ENCODE measurements around the gene LAMA2. TPM values are rescaled to one million over a fixed set of nuclear protein-coding genes. Genes with fewer than 3 reads are reported as not detected.

The LAMA2 gene
- total and polyA plus RNA-seq, 10 donors, result 0.83 to 66.6 (median 18.8) TPM

DNA sequence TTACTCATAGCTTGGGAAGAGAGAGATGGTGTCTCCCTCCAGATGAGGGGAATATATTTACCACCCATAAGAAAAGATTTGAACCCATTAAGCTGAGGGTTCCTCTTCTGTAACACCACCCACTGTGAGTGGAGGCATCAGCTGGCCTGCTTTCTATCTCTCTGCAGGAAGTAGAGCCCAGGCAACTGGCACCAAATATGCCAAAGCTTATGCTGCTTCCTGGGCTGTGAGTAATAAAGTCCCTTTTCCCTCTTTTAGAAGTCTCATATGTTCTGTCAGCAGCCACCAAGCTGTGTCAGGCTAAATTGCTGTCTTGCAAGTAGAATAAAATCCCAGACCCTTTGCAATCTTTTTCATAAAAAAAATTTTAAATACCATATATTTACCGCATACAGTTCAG, 241.4 kb downstream of the LAMA2 start:
- Histone ChIP-seq H3K4me3 (no peak overlapping the region), H3K27ac (no peak overlapping the region), H3K4me1 (no peaks in the 10 kb centered on the region), H3K27me3 (replicated peaks in 1 of 7) (no peaks in the 10 kb centered on the region), H3K9me3 (no peaks in the 10 kb centered on the region), H3K36me3 (no peaks in the 10 kb centered on the region)
- DNase-seq, result no peak
- TF ChIP-seq POLR2AphosphoS5 (IDR thresholded peaks at IDR 0.05) (no peak), POLR2A (IDR thresholded peaks at IDR 0.05) (no peak)
- TF ChIP-seq, protein P1, sequence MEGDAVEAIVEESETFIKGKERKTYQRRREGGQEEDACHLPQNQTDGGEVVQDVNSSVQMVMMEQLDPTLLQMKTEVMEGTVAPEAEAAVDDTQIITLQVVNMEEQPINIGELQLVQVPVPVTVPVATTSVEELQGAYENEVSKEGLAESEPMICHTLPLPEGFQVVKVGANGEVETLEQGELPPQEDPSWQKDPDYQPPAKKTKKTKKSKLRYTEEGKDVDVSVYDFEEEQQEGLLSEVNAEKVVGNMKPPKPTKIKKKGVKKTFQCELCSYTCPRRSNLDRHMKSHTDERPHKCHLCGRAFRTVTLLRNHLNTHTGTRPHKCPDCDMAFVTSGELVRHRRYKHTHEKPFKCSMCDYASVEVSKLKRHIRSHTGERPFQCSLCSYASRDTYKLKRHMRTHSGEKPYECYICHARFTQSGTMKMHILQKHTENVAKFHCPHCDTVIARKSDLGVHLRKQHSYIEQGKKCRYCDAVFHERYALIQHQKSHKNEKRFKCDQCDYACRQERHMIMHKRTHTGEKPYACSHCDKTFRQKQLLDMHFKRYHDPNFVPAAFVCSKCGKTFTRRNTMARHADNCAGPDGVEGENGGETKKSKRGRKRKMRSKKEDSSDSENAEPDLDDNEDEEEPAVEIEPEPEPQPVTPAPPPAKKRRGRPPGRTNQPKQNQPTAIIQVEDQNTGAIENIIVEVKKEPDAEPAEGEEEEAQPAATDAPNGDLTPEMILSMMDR (IDR thresholded peaks at IDR 0.05 in 8 of 11, conservative IDR thresholded peaks at IDR 0.05 in 3 of 11), result no peak
- intact Hi-C loops (cut with DNase I; ENCODE audit: low total_unique reads), result no loop called here
- WGBS, 5 donors, result 85 to 100% (median 90%) methylated on average over 1 of the region's 1 CpG

DNA sequence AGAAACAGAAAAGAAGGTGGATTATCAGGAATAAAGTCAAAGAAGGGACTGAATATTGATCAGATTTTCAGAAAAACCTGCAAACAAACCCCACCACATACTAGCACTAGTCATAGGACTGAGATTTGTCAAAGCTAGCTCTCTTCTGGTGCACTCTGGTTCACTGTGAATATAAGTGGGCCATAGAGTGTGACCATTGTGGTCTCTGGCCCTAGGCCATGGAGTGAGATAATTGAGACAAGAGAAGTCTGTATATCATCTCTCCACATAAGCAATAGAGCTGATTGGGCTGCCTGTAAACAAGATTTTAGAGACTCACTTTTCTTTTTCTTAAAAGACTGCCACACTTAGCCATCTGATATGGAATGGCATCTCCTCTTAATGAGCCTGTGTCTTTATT, 247.2 kb downstream of the LAMA2 start:
- TF ChIP-seq POLR2A (IDR thresholded peaks at IDR 0.05), result no peak
- TF ChIP-seq, protein P1 (IDR thresholded peaks at IDR 0.05 in 8 of 11, conservative IDR thresholded peaks at IDR 0.05 in 3 of 11), result no peak
- Histone ChIP-seq H3K27ac (peak overlapping the region in 3 of 8 donors; percentile 21 to 62 (median 42)), H3K9me3 (no peaks in the 10 kb centered on the region), H3K4me1 (peaks cover 0 to 3% (median 0%) of the 10 kb centered on the region in 6 donors), H3K4me3 (no peak overlapping the region), H3K36me3 (no peaks in the 10 kb centered on the region), H3K27me3 (replicated peaks in 1 of 7) (no peaks in the 10 kb centered on the region)
- no peak for DNase-seq
- intact Hi-C loops (cut with DNase I; ENCODE audit: low total_unique reads), result no loop called here

DNA sequence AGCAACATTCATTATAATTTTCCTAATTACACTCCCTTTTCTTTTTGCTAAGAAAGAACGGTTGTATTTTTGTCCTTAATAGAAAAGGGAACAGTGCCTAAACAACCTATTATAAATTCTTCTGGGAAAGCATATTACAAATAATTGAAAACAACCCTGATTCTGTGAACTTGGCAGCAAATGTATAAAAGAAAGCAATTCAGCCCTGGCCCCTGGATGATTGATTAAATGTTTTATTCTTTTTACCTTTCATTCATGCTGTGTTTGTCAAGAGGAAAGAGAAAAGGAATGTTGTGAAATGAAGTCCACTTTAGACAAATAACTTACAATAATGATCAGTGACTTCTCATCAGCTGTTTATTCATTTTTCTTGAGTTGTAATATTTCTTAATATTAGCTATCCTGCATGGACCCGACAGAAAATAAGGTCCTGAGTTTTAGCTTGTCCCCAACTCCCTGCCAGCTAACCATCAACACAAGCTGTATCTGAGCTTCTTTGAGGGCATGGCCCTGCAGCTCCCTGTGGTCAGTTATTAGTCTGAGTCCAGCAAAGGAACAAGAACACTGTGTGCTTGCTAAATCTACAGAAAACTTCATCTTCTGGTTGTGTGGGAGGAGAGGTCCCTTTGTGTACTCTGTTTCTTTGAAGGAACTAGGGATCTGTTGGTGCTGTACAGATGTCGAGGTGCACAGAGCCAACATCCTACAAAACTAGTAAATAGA, 248.2 kb downstream of the LAMA2 start:
- no peak for TF ChIP-seq POLR2A (IDR thresholded peaks at IDR 0.05)
- TF ChIP-seq POLR2AphosphoS5 (IDR thresholded peaks at IDR 0.05), result peak in 1 of 3 donors; percentile 50
- intact Hi-C loops (cut with DNase I; ENCODE audit: low total_unique reads), result no loop called here
- Histone ChIP-seq H3K9me3 (no peaks in the 10 kb centered on the region), H3K36me3 (no peaks in the 10 kb centered on the region), H3K4me3 (no peak overlapping the region), H3K27ac (peak overlapping the region in 3 of 8 donors; percentile 23 to 62 (median 42)), H3K27me3 (replicated peaks in 1 of 7) (no peaks in the 10 kb centered on the region), H3K4me1 (peaks cover 0 to 3% (median 0%) of the 10 kb centered on the region in 6 donors)
- WGBS, 5 donors, result 59 to 83% (median 68%) methylated on average over 3 of the region's 3 CpGs
- DNase-seq, result no peak

DNA sequence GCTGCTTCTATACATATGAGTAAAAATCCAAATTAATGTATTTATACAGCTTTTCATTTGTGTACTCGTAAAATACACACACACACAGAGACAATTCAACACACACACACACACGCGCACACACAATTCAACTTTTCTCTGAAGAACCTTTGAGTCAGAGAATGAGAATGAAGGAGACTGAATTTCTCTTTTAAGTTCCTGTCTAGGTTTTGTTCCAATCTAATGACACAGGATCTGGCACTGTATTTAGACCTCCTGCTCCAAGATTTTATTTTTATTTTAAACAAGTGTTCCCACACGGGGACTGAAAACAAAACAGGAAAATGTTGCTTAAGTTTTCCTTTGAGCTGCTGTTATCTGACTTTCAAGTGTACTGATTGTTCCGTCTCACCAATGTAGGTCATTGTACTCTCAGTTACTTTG, 250.8 kb downstream of the LAMA2 start:
- intact Hi-C loops (cut with DNase I; ENCODE audit: low total_unique reads), result no loop called here
- 46 to 58% (median 50%) methylated on average over 5 of the region's 5 CpGs for WGBS, 5 donors
- Histone ChIP-seq H3K4me1 (peaks cover 0 to 3% (median 0%) of the 10 kb centered on the region in 6 donors), H3K9me3 (no peaks in the 10 kb centered on the region), H3K27ac (peak overlapping the region in 2 of 8 donors; percentile 16 to 28), H3K4me3 (no peak overlapping the region), H3K27me3 (replicated peaks in 1 of 7) (no peaks in the 10 kb centered on the region), H3K36me3 (no peaks in the 10 kb centered on the region)
- TF ChIP-seq POLR2AphosphoS5 (IDR thresholded peaks at IDR 0.05) (no peak), POLR2A (IDR thresholded peaks at IDR 0.05) (no peak)
- TF ChIP-seq, protein P1 (IDR thresholded peaks at IDR 0.05 in 8 of 11, conservative IDR thresholded peaks at IDR 0.05 in 3 of 11), result no peak
- DNase-seq, result no peak

All from spleen (tissue), 11 donors.